IMR-90 (cell line): ENCODE data around the gene FXYD1. TPM values are rescaled to one million over a fixed set of nuclear protein-coding genes. Genes with fewer than 3 reads are reported as not detected.

Experiments used
- ATAC-seq: fragments of 200-7000 bp; cut with Tn5 transposase; 2 replicates; pipeline ENCODE4 v1.9.1; 2020; ENCODE audit warnings: low read depth, mild to moderate bottlenecking, moderate library complexity
- BruUV-seq: library from RNA; stranded (reverse); fragments of 400-500 nt; replicated peaks from 2 replicates; lab custom pipeline; 2021; lab: Mats Ljungman, UMichigan
- CTCF ChIA-PET: fragments of 300-600 bp; formaldehyde crosslinking; extraction: SDS; loops from one replicate; lab custom pipeline; 2021; ENCODE audit warnings: antibody characterized with exemption; lab: Yijun Ruan, JAX
- POLR2A ChIA-PET: fragments of 300-600 bp; sonication (Branson Sonifier 250); formaldehyde crosslinking; loops from one replicate; lab custom pipeline; 2022; ENCODE audit warnings: antibody characterized with exemption; ENCODE audit not compliant: unreplicated experiment; lab: Charles Lee
- DNase-seq: peaks from one replicate; pipeline ENCODE4 v3.0.0; 2013
- H2AFZ ChIP-seq: replicated peaks from 2 replicates; pipeline ENCODE3; 2013; ENCODE audit warnings: low read length, mild to moderate bottlenecking; ENCODE audit not compliant: poor library complexity
- H2AK5ac ChIP-seq: 2 replicates; pipeline ENCODE4 v1.6.1; 2013; ENCODE audit warnings: low read depth, low read length, inconsistent platforms
- H2AK9ac ChIP-seq: replicated peaks from 2 replicates; pipeline ENCODE3; 2013; ENCODE audit warnings: mild to moderate bottlenecking, low read depth, low read length, moderate library complexity; ENCODE audit not compliant: poor library complexity
- H2BK120ac ChIP-seq: 2 replicates; pipeline ENCODE4 v1.6.1; 2013; ENCODE audit warnings: low read depth, low read length, inconsistent platforms
- H2BK15ac ChIP-seq: 3 replicates; pipeline ENCODE4 v1.6.1; 2013; ENCODE audit warnings: low read depth, low read length, inconsistent platforms
- H2BK20ac ChIP-seq: 2 replicates; pipeline ENCODE4 v1.6.1; 2013; ENCODE audit warnings: low read depth, mild to moderate bottlenecking, inconsistent platforms, low read length, moderate library complexity
- H2BK5ac ChIP-seq: 2 replicates; pipeline ENCODE4 v1.6.1; 2013; ENCODE audit warnings: mild to moderate bottlenecking, low read depth, low read length, inconsistent platforms; ENCODE audit not compliant: poor library complexity, severe bottlenecking
- H3K14ac ChIP-seq: replicated peaks from 2 replicates; pipeline ENCODE4 v1.6.1; 2013; ENCODE audit warnings: low read depth, low read length, inconsistent platforms
- H3K18ac ChIP-seq: 2 replicates; pipeline ENCODE4 v1.6.1; 2013; ENCODE audit warnings: low read depth, low read length, control low read depth
- H3K23ac ChIP-seq: 2 replicates; pipeline ENCODE4 v1.6.1; 2013; ENCODE audit warnings: low read depth, low read length, inconsistent platforms
- H3K27ac ChIP-seq: 2 replicates; pipeline ENCODE4 v1.5.1; 2013; ENCODE audit warnings: mild to moderate bottlenecking, control low read depth, low read length; ENCODE audit not compliant: insufficient read depth
- H3K27me3 ChIP-seq: 2 replicates; pipeline ENCODE4 v1.6.1; 2013; ENCODE audit warnings: low read length; ENCODE audit not compliant: control insufficient read depth, insufficient read depth
- H3K36me3 ChIP-seq: 2 replicates; pipeline ENCODE4 v1.6.1; 2013; ENCODE audit warnings: low read length, mixed read lengths; ENCODE audit not compliant: control insufficient read depth, insufficient read depth
- H3K4ac ChIP-seq: 2 replicates; pipeline ENCODE4 v1.6.1; 2013; ENCODE audit warnings: low read depth, low read length, inconsistent platforms
- H3K4me1 ChIP-seq: 2 replicates; pipeline ENCODE4 v1.6.1; 2013; ENCODE audit warnings: low read length, mixed read lengths; ENCODE audit not compliant: control insufficient read depth, insufficient read depth
- H3K4me2 ChIP-seq: 2 replicates; pipeline ENCODE4 v1.6.1; 2013; ENCODE audit warnings: low read depth, mild to moderate bottlenecking, control low read depth, low read length, moderate library complexity
- H3K4me3 ChIP-seq: 2 replicates; pipeline ENCODE4 v1.5.1; 2013; ENCODE audit warnings: low read depth, mild to moderate bottlenecking, control low read depth, low read length, moderate library complexity; ENCODE audit not compliant: insufficient read depth
- H3K56ac ChIP-seq: 2 replicates; pipeline ENCODE4 v1.6.1; 2013; ENCODE audit warnings: low read length, inconsistent platforms; ENCODE audit not compliant: insufficient read depth; ENCODE audit errors: extremely low read depth
- H3K79me1 ChIP-seq, 2 experiments: 2 replicates each; pipeline ENCODE4 v1.6.1; 2013; ENCODE audit warnings: low read length in 2 of 2, inconsistent platforms in 1 of 2, low read depth in 1 of 2
- H3K9ac ChIP-seq: 2 replicates; pipeline ENCODE4 v1.6.1; 2013; ENCODE audit warnings: low read depth, low read length, control low read depth
- H3K9me1 ChIP-seq: 2 replicates; pipeline ENCODE4 v1.6.1; 2013; ENCODE audit warnings: low read length, inconsistent platforms; ENCODE audit not compliant: insufficient read depth
- H3K9me3 ChIP-seq: 2 replicates; pipeline ENCODE4 v1.6.1; 2013; ENCODE audit warnings: low read length; ENCODE audit not compliant: control insufficient read depth, insufficient read depth
- H4K20me1 ChIP-seq: 2 replicates; pipeline ENCODE4 v1.6.1; 2013; ENCODE audit warnings: low read length, inconsistent platforms; ENCODE audit not compliant: insufficient read depth
- H4K5ac ChIP-seq: 2 replicates; pipeline ENCODE4 v1.6.1; 2013; ENCODE audit warnings: mild to moderate bottlenecking, low read depth, low read length, control low read depth
- H4K8ac ChIP-seq, 2 experiments: 2 replicates each; pipeline ENCODE4 v1.6.1; 2013; ENCODE audit warnings: low read depth in 2 of 2, low read length in 2 of 2, control low read depth in 1 of 2, inconsistent platforms in 1 of 2
- H4K91ac ChIP-seq: 2 replicates; pipeline ENCODE4 v1.6.1; 2013; ENCODE audit warnings: low read depth, low read length, inconsistent platforms; ENCODE audit not compliant: insufficient read depth
- MAZ ChIP-seq: IDR thresholded peaks from 2 replicates; pipeline ENCODE4 v1.6.1; 2012; ENCODE audit warnings: low read depth, mild to moderate bottlenecking, low read length, improper control_type of control experiment, moderate library complexity, borderline replicate concordance
- WGBS, 2 experiments: methylation state at CpG; one replicate each; pipeline versions ENCODE4 v1.1.5 to v1.1.7; 2013; ENCODE audit warnings: missing lambda C conversion rate in 2 of 2; ENCODE audit not compliant: insufficient read length in 1 of 2; ENCODE audit errors: extremely low coverage in 2 of 2; 5-methylcytosine and 5-hydroxymethylcytosine counted together
- dilution Hi-C: fragments of 300-500 bp; cut with HindIII; formaldehyde crosslinking; loops from one replicate; pipeline ENCODE4 v1.14.3; 2018; ENCODE audit warnings: low sequenced_read_pairs; ENCODE audit not compliant: unreplicated experiment
- in situ Hi-C: fragments of 300-500 bp; cut with MboI; formaldehyde crosslinking; loops from 3 replicates; pipeline ENCODE4 v1.14.3; 2019; ENCODE audit warnings: low sequenced_read_pairs, inconsistent platforms, mixed read lengths
- intact Hi-C: fragments of 100-400 bp; cut with micrococcal nuclease; formaldehyde crosslinking; loops from 2 replicates; pipeline ENCODE4 v1.10.0; 2022
- polyA plus RNA-seq, 3 experiments: library from polyadenylated mRNA; depleted of rRNA; stranded (reverse); fragments of >200 nt; gene quantifications; 2 replicates each; pipeline ENCODE4 v1.2.3, GENCODE V29; 2012; ENCODE audit warnings: low replicate concordance in 1 of 3
- total RNA-seq: library from RNA; depleted of rRNA; stranded (reverse); fragments of >200 nt; gene quantifications from 2 replicates; pipeline ENCODE4 v1.2.3, GENCODE V29; 2012

FXYD1 gene
- total and polyA plus RNA-seq, 2 of the 4 experiments (the other 2 are of a cell fraction), result 0.18 to 3.9 TPM

GRCh38 chr19:35160629-35161433 is 22.2 kb downstream of the FXYD1 start:
- H4K8ac ChIP-seq, result no peak overlapping the region
- no peak overlapping the region for H2AFZ ChIP-seq
- dilution Hi-C loops, result no loop called here
- H3K9ac ChIP-seq, result no peak overlapping the region
- H2BK20ac ChIP-seq, result no peak overlapping the region
- no peak overlapping the region for H2BK5ac ChIP-seq
- no peaks in the 10 kb centered on the region for H3K27me3 ChIP-seq
- H3K4me2 ChIP-seq, result no peak overlapping the region
- no peak for TF ChIP-seq MAZ
- no peak overlapping the region for H3K27ac ChIP-seq
- H4K91ac ChIP-seq, result no peak overlapping the region
- CTCF ChIA-PET, result no interaction called here
- 97% methylated on average over 5 of the region's 9 CpGs; no CpG with 5 or more reads in 1 of the 2 experiments for WGBS, 2 experiments
- in situ Hi-C loops, result no loop called here
- peaks cover 5% of the 10 kb centered on the region; the same call in 1 of the 2 replicates for H3K9me1 ChIP-seq
- POLR2A ChIA-PET, result no interaction called here
- H2BK120ac ChIP-seq, result no peak overlapping the region
- H3K9me3 ChIP-seq, result peaks cover 21% of the 10 kb centered on the region
- 0 out of 2 replicates have a peak, but pooled peaks cover 2% of the 10 kb centered on the region for H4K20me1 ChIP-seq
- ATAC-seq (no peak), DNase-seq (no peak)
- H3K23ac ChIP-seq, result no peak overlapping the region
- H4K5ac ChIP-seq, result no peak overlapping the region
- intact Hi-C loops, result no loop called here
- no peak overlapping the region for H2AK9ac ChIP-seq
- peaks cover 10 to 28% of the 10 kb centered on the region in 2 experiments for H3K79me1 ChIP-seq
- BruUV-seq, result no TSS peak
- no peak overlapping the region for H3K56ac ChIP-seq
- no peak overlapping the region for H2BK15ac ChIP-seq
- H3K14ac ChIP-seq, result no peak overlapping the region
- H3K18ac ChIP-seq, result no peak overlapping the region
- no peak overlapping the region for H2AK5ac ChIP-seq
- peaks cover 56% of the 10 kb centered on the region for H3K36me3 ChIP-seq
- H3K4me1 ChIP-seq, result 0 out of 2 replicates have a peak, but pooled peaks cover 1% of the 10 kb centered on the region
- no peak overlapping the region for H3K4ac ChIP-seq
- H3K4me3 ChIP-seq, result no peak overlapping the region
